Stimulated activated CD8-positive, alpha-beta memory T cell treated with anti-CD3 and anti-CD28 coated beads, Interleukin-15, amount 100 ng/mL, for 4 hours (primary cell): ENCODE measurements around the gene PROP1.
A peak's percentile ranks its signal among the peaks of the same experiment; 100 is the strongest.
"Not testable (repeated sequence)": the region's sequence is repeated elsewhere in the genome, so short reads cannot be mapped to it uniquely, and the experiment has no call there.

ENCODE experiments used
- DNase-seq, 2 donors: peaks; one replicate each; pipeline ENCODE4 v3.0.0-alpha.2; 2020; ENCODE audit warnings: low read depth in 2 of 2

The PROP1 gene

GRCh38 chr5:177982072-177982727 is 13.8 kb downstream of the PROP1 start:
- DNase-seq, result no peak

- DNase-seq, result no peak
Measured at GRCh38 chr5:177981296-177982071, 14.6 kb downstream of the PROP1 start.

GRCh38 chr5:177980743-177981151 is 15.3 kb downstream of the PROP1 start:
- no peak for DNase-seq

GRCh38 chr5:177977600-177977999 is 18.4 kb downstream of the PROP1 start:
- DNase-seq, result not testable (repeated sequence)

- no peak for DNase-seq
Measured at GRCh38 chr5:177973066-177973635, 22.9 kb downstream of the PROP1 start.

- no peak for DNase-seq
Measured at GRCh38 chr5:177972613-177973012, 23.4 kb downstream of the PROP1 start.

- not testable (repeated sequence) for DNase-seq
Measured at GRCh38 chr5:177972014-177972413, 24.0 kb downstream of the PROP1 start.

GRCh38 chr5:177968661-177969211 is 27.3 kb downstream of the PROP1 start:
- DNase-seq, result no peak

- DNase-seq, result no peak
Measured at GRCh38 chr5:177967221-177967887, 28.7 kb downstream of the PROP1 start.

GRCh38 chr5:177966839-177967166 is 29.2 kb downstream of the PROP1 start:
- DNase-seq, result no peak

- peak in 1 of 2 donors; percentile 2 for DNase-seq
Measured at GRCh38 chr5:177966009-177966838, 29.8 kb downstream of the PROP1 start.

GRCh38 chr5:177964471-177964870 is 31.6 kb downstream of the PROP1 start:
- DNase-seq, result no peak

GRCh38 chr5:177963966-177964365 is 32.1 kb downstream of the PROP1 start:
- DNase-seq, result no peak

GRCh38 chr5:177959315-177959714 is 36.7 kb downstream of the PROP1 start:
- DNase-seq, result no peak

- no peak for DNase-seq
Measured at GRCh38 chr5:177958696-177959095, 37.3 kb downstream of the PROP1 start.

GRCh38 chr5:177957241-177957640 is 38.8 kb downstream of the PROP1 start:
- DNase-seq, result no peak

GRCh38 chr5:177953101-177953500 is 42.9 kb downstream of the PROP1 start:
- DNase-seq, result not testable (repeated sequence)

GRCh38 chr5:177949656-177950055 is 46.4 kb downstream of the PROP1 start:
- DNase-seq, result not testable (repeated sequence)

- not testable (repeated sequence) for DNase-seq
Measured at GRCh38 chr5:177949065-177949464, 47.0 kb downstream of the PROP1 start.

- not testable (repeated sequence) for DNase-seq
Measured at GRCh38 chr5:177947912-177948311, 48.1 kb downstream of the PROP1 start.

- DNase-seq, result not testable (repeated sequence)
Measured at GRCh38 chr5:177945601-177946283, 50.3 kb downstream of the PROP1 start.
